Keratinocyte (primary cell): ENCODE data around the gene TEKT5. TPM values are rescaled to one million over a fixed set of nuclear protein-coding genes. Genes with fewer than 3 reads are reported as not detected.

Experiments
- DNase-seq: peaks from one replicate; pipeline ENCODE4 v3.0.0-alpha.2; 2011; ENCODE audit warnings: low read depth, missing footprints, low spot score
- FAIRE-seq: peaks from 2 replicates; lab custom pipeline; 2011; peaks lifted over from hg19 to GRCh38; lab: Jason Lieb, UNC
- H2AFZ ChIP-seq: 2 replicates; pipeline ENCODE4 v1.6.0; 2012; ENCODE audit warnings: low read length, control low read depth, inconsistent platforms; ENCODE audit not compliant: control insufficient read depth
- H3K27ac ChIP-seq: 2 replicates; pipeline ENCODE4 v1.5.1; 2011; ENCODE audit warnings: low read length; ENCODE audit not compliant: control insufficient read depth, insufficient read depth
- H3K27me3 ChIP-seq: 3 replicates; pipeline ENCODE4 v1.6.0; 2011; ENCODE audit warnings: low read length; ENCODE audit not compliant: control insufficient read depth, insufficient read depth; ENCODE audit errors: extremely low read depth
- H3K36me3 ChIP-seq, 2 experiments: 2 replicates in 1 of 2; 3 replicates in 1 of 2; pipeline ENCODE4 v1.5.1; 2011; ENCODE audit warnings: low read length in 2 of 2, mild to moderate bottlenecking in 1 of 2; ENCODE audit not compliant: control insufficient read depth in 2 of 2, insufficient read depth in 2 of 2; ENCODE audit errors: extremely low read depth in 1 of 2
- H3K4me1 ChIP-seq: 3 replicates; pipeline ENCODE4 v1.5.1; 2011; ENCODE audit warnings: low read length; ENCODE audit not compliant: control insufficient read depth, insufficient read depth; ENCODE audit errors: extremely low read depth
- H3K4me2 ChIP-seq: 3 replicates; pipeline ENCODE4 v1.6.0; 2011; ENCODE audit warnings: low read depth, low read length; ENCODE audit not compliant: control insufficient read depth, insufficient read depth; ENCODE audit errors: extremely low read depth
- H3K4me3 ChIP-seq, 3 experiments: fragments of 200-600 bp in 1 of 3; sonication (generic) in 1 of 3; 2 replicates in 2 of 3; 3 replicates in 1 of 3; pipeline ENCODE4 v1.5.1; 2011 to 2016; ENCODE audit warnings: low read length in 3 of 3, mild to moderate bottlenecking in 3 of 3, control low read depth in 2 of 3, inconsistent platforms in 1 of 3, low read depth in 1 of 3, mixed read lengths in 1 of 3, mixed run types in 1 of 3, moderate library complexity in 1 of 3; ENCODE audit not compliant: control insufficient read depth in 2 of 3, insufficient read depth in 2 of 3; ENCODE audit errors: extremely low read depth in 1 of 3
- H3K79me2 ChIP-seq: 2 replicates; pipeline ENCODE4 v1.6.0; 2012; ENCODE audit warnings: low read length; ENCODE audit not compliant: control insufficient read depth, insufficient read depth
- H3K9ac ChIP-seq: 3 replicates; pipeline ENCODE4 v1.6.0; 2011; ENCODE audit warnings: low read length; ENCODE audit not compliant: control insufficient read depth, insufficient read depth; ENCODE audit errors: extremely low read depth
- H3K9me1 ChIP-seq: 3 replicates; pipeline ENCODE4 v1.6.0; 2011; ENCODE audit warnings: low read length; ENCODE audit not compliant: control insufficient read depth, insufficient read depth; ENCODE audit errors: extremely low read depth
- H3K9me3 ChIP-seq: 2 replicates; pipeline ENCODE4 v1.5.1; 2012; ENCODE audit warnings: low read depth, low read length; ENCODE audit not compliant: control insufficient read depth
- H4K20me1 ChIP-seq: 3 replicates; pipeline ENCODE4 v1.6.0; 2011; ENCODE audit warnings: low read length; ENCODE audit not compliant: control insufficient read depth, insufficient read depth; ENCODE audit errors: extremely low read depth
- EZH2 ChIP-seq: IDR thresholded peaks from one replicate; pipeline ENCODE4 v1.6.1; 2012; ENCODE audit warnings: inconsistent platforms, mild to moderate bottlenecking, low read length, moderate library complexity
- dilution Hi-C: fragments of 300-500 bp; cut with MboI; formaldehyde crosslinking; loops from one replicate; pipeline ENCODE4 v1.7.0; 2020; ENCODE audit warnings: low sequenced_read_pairs; ENCODE audit not compliant: extremely low pct_ligation_motif_present
- polyA plus RNA-seq, 5 experiments: library from polyadenylated mRNA; depleted of rRNA in 3 of 5; stranded (reverse) in 3 of 5; stranded (forward) in 1 of 5; unstranded in 1 of 5; fragments of >200 nt; gene quantifications; 1 replicate in 1 of 5; 2 replicates in 3 of 5; 3 replicates in 1 of 5; pipeline versions ENCODE4 v1.2.1 to v1.2.3, GENCODE V29; 2011 to 2012; ENCODE audit warnings: missing spikeins in 2 of 5, low read depth in 1 of 5, low replicate concordance in 1 of 5
- TF ChIP-seq, protein P1 (sequence below), 3 experiments: IDR thresholded peaks in 1 of 3; conservative IDR thresholded peaks in 1 of 3; optimal IDR thresholded peaks in 1 of 3; 2 replicates in 2 of 3; 3 replicates in 1 of 3; pipeline versions ENCODE3 to v1.5.1; 2011; ENCODE audit warnings: low read length in 3 of 3, mild to moderate bottlenecking in 3 of 3, moderate library complexity in 2 of 3, control low read depth in 1 of 3, inconsistent platforms in 1 of 3; ENCODE audit not compliant: insufficient read depth in 2 of 3; ENCODE audit errors: extremely low read depth in 1 of 3

TEKT5 gene
- polyA plus RNA-seq, 1 donor (not counting 4 experiments of a cell fraction or from before 2014, with no cell fraction given), result not detected

DNA sequence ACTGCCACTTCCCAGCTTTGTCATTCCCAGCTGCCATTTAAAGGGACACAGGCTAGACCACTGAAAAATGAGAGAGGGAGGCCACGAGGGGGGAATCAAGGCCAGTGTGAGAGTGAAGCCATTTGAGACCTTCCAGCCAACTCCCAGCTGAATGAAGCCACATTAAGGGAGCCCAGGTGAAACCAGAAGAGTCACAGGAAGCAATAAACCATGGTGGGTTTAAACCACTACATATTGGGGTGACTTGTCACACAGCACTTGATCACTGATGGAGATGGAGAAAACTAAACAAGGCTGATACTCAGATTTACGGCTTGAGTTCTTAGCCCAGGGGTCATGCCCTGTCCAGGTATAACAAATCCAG is 46.1 kb upstream of the TEKT5 start:
- DNase-seq, result no peak
- H4K20me1 ChIP-seq, result no peaks in the 10 kb centered on the region
- no peak overlapping the region for H3K4me2 ChIP-seq
- H3K9me3 ChIP-seq, result no peaks in the 10 kb centered on the region
- no peak overlapping the region for H2AFZ ChIP-seq
- H3K4me3 ChIP-seq, result no peak overlapping the region
- TF ChIP-seq, protein P1, sequence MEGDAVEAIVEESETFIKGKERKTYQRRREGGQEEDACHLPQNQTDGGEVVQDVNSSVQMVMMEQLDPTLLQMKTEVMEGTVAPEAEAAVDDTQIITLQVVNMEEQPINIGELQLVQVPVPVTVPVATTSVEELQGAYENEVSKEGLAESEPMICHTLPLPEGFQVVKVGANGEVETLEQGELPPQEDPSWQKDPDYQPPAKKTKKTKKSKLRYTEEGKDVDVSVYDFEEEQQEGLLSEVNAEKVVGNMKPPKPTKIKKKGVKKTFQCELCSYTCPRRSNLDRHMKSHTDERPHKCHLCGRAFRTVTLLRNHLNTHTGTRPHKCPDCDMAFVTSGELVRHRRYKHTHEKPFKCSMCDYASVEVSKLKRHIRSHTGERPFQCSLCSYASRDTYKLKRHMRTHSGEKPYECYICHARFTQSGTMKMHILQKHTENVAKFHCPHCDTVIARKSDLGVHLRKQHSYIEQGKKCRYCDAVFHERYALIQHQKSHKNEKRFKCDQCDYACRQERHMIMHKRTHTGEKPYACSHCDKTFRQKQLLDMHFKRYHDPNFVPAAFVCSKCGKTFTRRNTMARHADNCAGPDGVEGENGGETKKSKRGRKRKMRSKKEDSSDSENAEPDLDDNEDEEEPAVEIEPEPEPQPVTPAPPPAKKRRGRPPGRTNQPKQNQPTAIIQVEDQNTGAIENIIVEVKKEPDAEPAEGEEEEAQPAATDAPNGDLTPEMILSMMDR (optimal IDR thresholded peaks at IDR 0.05 in 1 of 3, IDR thresholded peaks at IDR 0.05 in 1 of 3, conservative IDR thresholded peaks at IDR 0.05 in 1 of 3; ENCODE audit: extremely low read depth in 1 of 3, insufficient read depth in 2 of 3, low read length in 3 of 3), result no peak
- TF ChIP-seq EZH2, result no peak
- no peak for FAIRE-seq
- no peak overlapping the region for H3K27ac ChIP-seq
- H3K79me2 ChIP-seq, result no peaks in the 10 kb centered on the region
- no peaks in the 10 kb centered on the region for H3K9me1 ChIP-seq
- H3K9ac ChIP-seq, result no peak overlapping the region
- H3K36me3 ChIP-seq, result no peaks in the 10 kb centered on the region
- dilution Hi-C loops, result loop anchor here (25.0 kb wide), 1 partner anchor 171 kb away; no protein-coding TSS in a partner anchor
- peaks cover 14% of the 10 kb centered on the region for H3K4me1 ChIP-seq
- no peaks in the 10 kb centered on the region for H3K27me3 ChIP-seq

DNA sequence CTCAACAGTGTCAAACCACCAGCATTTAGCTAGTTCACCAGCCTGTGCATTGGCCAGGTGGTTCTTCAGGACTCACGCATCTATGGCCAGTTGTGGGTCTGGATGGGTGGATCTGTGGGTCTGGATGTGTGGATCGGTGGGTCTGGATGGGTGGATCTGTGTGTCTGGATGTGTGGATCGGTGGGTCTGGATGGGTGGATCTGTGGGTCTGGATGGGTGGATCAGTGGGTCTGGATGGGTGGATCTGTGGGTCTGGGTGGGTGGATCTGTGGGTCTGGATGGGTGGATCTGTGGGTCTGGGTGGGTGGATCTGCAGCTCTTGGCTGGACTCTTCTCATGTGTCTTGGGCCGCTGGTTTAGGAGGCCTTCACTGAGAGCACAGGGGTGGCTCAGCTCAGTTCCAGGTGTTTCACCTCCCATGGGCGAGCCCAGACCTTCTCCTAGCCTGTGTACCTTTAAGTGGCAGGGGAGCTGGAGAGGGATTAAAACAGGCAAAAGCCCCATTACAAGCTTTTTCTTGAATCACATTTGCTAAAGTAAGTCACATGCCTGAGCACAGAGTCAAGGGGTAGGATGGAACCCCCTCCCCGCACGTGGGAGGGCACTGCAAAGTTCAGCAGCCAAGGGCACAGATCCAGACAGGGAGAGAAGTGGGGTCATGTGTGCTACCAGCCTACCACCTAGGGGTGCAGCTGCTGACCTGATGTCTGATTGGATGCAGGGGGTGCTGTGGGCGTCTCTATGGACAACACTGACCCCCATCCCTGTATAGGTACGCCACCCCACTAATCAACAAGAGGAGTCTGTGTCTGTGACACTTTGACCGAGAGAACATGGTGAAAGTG is 45.5 kb upstream of the TEKT5 start:
- no peaks in the 10 kb centered on the region for H3K9me1 ChIP-seq
- H3K4me2 ChIP-seq, result no peak overlapping the region
- H2AFZ ChIP-seq, result no peak overlapping the region
- peaks cover 14% of the 10 kb centered on the region for H3K4me1 ChIP-seq
- no peak overlapping the region for H3K9ac ChIP-seq
- no peaks in the 10 kb centered on the region for H3K36me3 ChIP-seq
- H4K20me1 ChIP-seq, result no peaks in the 10 kb centered on the region
- H3K27ac ChIP-seq, result no peak overlapping the region
- DNase-seq (no peak), FAIRE-seq (no peak)
- no peak for TF ChIP-seq EZH2
- TF ChIP-seq, protein P1 (optimal IDR thresholded peaks at IDR 0.05 in 1 of 3, IDR thresholded peaks at IDR 0.05 in 1 of 3, conservative IDR thresholded peaks at IDR 0.05 in 1 of 3; ENCODE audit: extremely low read depth in 1 of 3, insufficient read depth in 2 of 3, low read length in 3 of 3), result no peak
- no peaks in the 10 kb centered on the region for H3K9me3 ChIP-seq
- no peaks in the 10 kb centered on the region for H3K79me2 ChIP-seq
- no peaks in the 10 kb centered on the region for H3K27me3 ChIP-seq
- dilution Hi-C loops, result loop anchor here (25.0 kb wide), 1 partner anchor 172 kb away; no protein-coding TSS in a partner anchor
- no peak overlapping the region for H3K4me3 ChIP-seq
